Measurements from ENCODE around the gene TMPRSS4.

GRCh38 chr11:118108513-118108912, 31.6 kb downstream of the TMPRSS4 start:
- TF ChIP-seq CTCF (conservative IDR thresholded peaks at IDR 0.05; ENCODE audit: low read length): no peak
- TF ChIP-seq EZH2phosphoT487 (IDR thresholded peaks at IDR 0.05; ENCODE audit: borderline replicate concordance): no peak
